Measurements from ENCODE around the gene MRPS22.

MRPS22 gene

DNA sequence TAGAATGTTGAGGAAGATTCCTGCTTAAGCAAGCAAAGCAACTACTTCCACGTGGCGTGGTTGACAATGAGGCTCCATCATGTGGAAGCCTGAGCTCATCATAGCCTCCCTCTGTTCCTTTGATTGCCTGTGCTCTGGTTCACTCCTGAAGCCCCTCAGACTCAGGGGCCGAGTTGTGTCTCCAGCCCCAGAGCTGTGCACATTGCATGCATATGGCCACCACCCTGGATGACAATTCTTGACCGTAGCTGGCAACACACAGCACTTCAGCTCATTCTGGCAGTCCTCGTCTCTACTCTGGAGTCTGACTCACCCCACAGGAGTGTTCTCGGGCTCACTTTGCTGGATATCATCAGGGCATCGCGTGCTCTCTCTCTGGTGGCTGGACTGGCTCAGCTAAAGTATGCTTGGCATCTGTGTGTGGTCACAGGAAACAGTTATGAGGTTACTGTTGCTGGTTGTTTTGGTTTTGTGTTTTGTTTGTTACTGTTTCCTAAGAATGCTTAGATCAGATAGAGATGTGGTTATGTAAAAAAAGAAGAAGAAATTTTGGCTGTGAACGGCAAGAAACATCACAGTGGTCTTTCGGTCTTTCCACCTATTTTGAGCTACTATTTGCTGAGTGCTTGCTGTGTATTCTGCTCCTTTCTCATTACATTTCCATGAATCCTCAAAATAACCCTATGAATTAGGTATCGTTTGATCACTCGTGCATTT lies 41.6 kb upstream of the MRPS22 start:
- TF ChIP-seq, protein P1, sequence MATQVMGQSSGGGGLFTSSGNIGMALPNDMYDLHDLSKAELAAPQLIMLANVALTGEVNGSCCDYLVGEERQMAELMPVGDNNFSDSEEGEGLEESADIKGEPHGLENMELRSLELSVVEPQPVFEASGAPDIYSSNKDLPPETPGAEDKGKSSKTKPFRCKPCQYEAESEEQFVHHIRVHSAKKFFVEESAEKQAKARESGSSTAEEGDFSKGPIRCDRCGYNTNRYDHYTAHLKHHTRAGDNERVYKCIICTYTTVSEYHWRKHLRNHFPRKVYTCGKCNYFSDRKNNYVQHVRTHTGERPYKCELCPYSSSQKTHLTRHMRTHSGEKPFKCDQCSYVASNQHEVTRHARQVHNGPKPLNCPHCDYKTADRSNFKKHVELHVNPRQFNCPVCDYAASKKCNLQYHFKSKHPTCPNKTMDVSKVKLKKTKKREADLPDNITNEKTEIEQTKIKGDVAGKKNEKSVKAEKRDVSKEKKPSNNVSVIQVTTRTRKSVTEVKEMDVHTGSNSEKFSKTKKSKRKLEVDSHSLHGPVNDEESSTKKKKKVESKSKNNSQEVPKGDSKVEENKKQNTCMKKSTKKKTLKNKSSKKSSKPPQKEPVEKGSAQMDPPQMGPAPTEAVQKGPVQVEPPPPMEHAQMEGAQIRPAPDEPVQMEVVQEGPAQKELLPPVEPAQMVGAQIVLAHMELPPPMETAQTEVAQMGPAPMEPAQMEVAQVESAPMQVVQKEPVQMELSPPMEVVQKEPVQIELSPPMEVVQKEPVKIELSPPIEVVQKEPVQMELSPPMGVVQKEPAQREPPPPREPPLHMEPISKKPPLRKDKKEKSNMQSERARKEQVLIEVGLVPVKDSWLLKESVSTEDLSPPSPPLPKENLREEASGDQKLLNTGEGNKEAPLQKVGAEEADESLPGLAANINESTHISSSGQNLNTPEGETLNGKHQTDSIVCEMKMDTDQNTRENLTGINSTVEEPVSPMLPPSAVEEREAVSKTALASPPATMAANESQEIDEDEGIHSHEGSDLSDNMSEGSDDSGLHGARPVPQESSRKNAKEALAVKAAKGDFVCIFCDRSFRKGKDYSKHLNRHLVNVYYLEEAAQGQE (IDR thresholded peaks at IDR 0.05; ENCODE audit: insufficient read depth in 1 of 2, low read depth in 2 of 2, low read length in 2 of 2), result no peak
- TF ChIP-seq FOXP2 (optimal IDR thresholded peaks at IDR 0.05; ENCODE audit: borderline replicate concordance, extremely low read depth, extremely low read length, insufficient read depth), result no peak
- TF ChIP-seq TAF1 (IDR thresholded peaks at IDR 0.05; ENCODE audit: borderline replicate concordance, insufficient read depth, low read length), result no peak
- TF ChIP-seq SIN3A (IDR thresholded peaks at IDR 0.05; ENCODE audit: borderline replicate concordance, insufficient read depth, low read length), result no peak
- no peak for TF ChIP-seq POLR2AphosphoS5 (IDR thresholded peaks at IDR 0.05; ENCODE audit: low read depth, low read length)

DNA sequence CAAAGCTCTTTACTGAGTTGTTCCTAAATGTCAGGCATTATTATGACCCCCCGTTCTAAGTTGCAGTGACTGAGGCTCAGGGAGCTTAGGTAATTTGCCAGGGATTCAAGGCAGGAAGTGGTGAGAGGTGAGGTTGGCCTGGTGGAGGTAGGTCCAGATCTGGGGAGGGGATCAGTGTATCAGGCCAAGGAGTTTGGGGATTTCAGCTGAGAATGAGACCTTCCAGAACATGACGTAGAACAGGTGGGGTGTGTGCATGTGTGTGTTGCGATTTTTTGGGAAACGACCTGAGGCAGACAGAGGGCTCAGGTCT lies 41.1 kb upstream of the MRPS22 start:
- TF ChIP-seq TAF1 (IDR thresholded peaks at IDR 0.05; ENCODE audit: borderline replicate concordance, insufficient read depth, low read length) (no peak), SIN3A (IDR thresholded peaks at IDR 0.05; ENCODE audit: borderline replicate concordance, insufficient read depth, low read length) (no peak), FOXP2 (optimal IDR thresholded peaks at IDR 0.05; ENCODE audit: borderline replicate concordance, extremely low read depth, extremely low read length, insufficient read depth) (no peak), POLR2AphosphoS5 (IDR thresholded peaks at IDR 0.05; ENCODE audit: low read depth, low read length) (no peak)
- TF ChIP-seq, protein P1 (IDR thresholded peaks at IDR 0.05; ENCODE audit: insufficient read depth in 1 of 2, low read depth in 2 of 2, low read length in 2 of 2), result no peak

DNA sequence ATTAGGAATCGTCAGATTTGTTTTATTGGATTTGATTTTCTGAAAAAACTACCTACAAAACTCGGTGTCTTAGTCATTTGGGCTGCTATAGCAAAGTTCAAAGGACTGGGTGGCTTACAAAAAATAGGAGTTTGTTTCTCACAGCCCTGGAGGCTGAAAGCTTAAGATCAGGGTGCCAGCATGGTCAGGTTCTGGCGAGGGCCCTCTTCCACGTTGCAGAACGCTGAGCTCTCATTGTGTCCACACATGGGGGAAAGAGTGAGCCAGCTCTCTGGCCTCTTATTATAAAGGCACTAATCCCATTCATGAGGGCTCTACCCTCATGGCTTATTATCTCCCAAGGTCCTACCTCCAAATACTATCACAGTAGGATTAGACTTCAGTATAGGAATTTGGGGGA lies 40.6 kb upstream of the MRPS22 start:
- TF ChIP-seq FOXP2 (optimal IDR thresholded peaks at IDR 0.05; ENCODE audit: borderline replicate concordance, extremely low read depth, extremely low read length, insufficient read depth) (no peak), SIN3A (IDR thresholded peaks at IDR 0.05; ENCODE audit: borderline replicate concordance, insufficient read depth, low read length) (no peak), TAF1 (IDR thresholded peaks at IDR 0.05; ENCODE audit: borderline replicate concordance, insufficient read depth, low read length) (no peak), POLR2AphosphoS5 (IDR thresholded peaks at IDR 0.05; ENCODE audit: low read depth, low read length) (no peak)
- TF ChIP-seq, protein P1 (IDR thresholded peaks at IDR 0.05; ENCODE audit: insufficient read depth in 1 of 2, low read depth in 2 of 2, low read length in 2 of 2), result no peak

DNA sequence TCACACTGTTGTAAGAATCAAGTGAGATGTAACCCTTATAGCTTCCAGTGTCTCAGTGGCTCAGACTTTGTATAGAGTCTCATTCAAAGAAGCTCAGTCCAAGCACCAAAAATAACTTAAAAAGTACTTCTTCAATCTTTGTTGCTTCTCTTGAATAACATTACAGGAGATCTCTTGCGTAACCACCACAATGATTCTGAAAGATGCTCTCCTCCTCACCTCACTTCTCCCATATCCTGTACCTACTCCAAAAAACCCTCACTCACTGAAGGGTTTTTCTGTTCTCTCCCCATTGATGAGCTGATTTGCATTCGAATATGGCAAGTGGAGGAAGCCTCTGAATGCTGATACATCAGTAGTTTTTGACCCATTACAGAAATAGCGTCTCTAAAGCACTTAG lies 39.4 kb upstream of the MRPS22 start:
- TF ChIP-seq, protein P1 (IDR thresholded peaks at IDR 0.05; ENCODE audit: insufficient read depth in 1 of 2, low read depth in 2 of 2, low read length in 2 of 2), result no peak
- TF ChIP-seq POLR2AphosphoS5 (IDR thresholded peaks at IDR 0.05; ENCODE audit: low read depth, low read length), result no peak

DNA sequence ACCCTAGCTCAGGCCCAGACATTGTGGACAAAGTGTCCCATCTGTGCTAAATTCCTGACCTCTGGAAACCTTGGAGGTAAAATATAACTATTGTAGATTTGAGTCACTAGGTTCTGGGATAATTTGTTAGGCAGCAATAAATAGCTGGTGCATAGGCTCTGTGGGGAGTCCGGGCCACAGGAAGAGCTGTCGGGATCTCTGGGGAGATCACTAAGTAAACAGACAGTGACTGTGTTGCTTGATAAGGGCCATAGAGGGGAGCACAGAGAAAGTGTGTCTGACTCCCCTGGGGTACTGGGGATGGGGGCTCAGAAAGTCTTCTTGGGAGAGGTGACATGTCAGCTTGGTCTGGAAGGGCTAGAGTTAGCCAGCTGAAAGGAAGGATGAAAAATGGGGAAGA lies 37.7 kb upstream of the MRPS22 start:
- TF ChIP-seq TAF1 (IDR thresholded peaks at IDR 0.05; ENCODE audit: borderline replicate concordance, insufficient read depth, low read length) (no peak), SIN3A (IDR thresholded peaks at IDR 0.05; ENCODE audit: borderline replicate concordance, insufficient read depth, low read length) (no peak), FOXP2 (optimal IDR thresholded peaks at IDR 0.05; ENCODE audit: borderline replicate concordance, extremely low read depth, extremely low read length, insufficient read depth) (no peak)
